HCT116 (cell line): ENCODE measurements around the gene TMEM238. TPM values are rescaled to one million over a fixed set of nuclear protein-coding genes. Genes with fewer than 3 reads are reported as not detected.

ENCODE experiments used
- ATAC-seq: fragments of 200-7000 bp; cut with Tn5 transposase; 2 replicates; pipeline ENCODE4 v1.9.1; 2020; ENCODE audit warnings: mild to moderate bottlenecking, moderate library complexity
- BruUV-seq: library from RNA; stranded (reverse); fragments of 400-500 nt; replicated peaks from 2 replicates; lab custom pipeline; 2021; lab: Mats Ljungman, UMichigan
- CTCF ChIA-PET: fragments of 300-600 bp; sonication (Branson Sonifier 250); formaldehyde crosslinking; loops from one replicate; lab custom pipeline; 2021; ENCODE audit warnings: antibody characterized with exemption; lab: Charles Lee
- POLR2A ChIA-PET: fragments of 300-600, 350-600 bp; sonication (Branson Sonifier 250); formaldehyde crosslinking; loops from one replicate; lab custom pipeline; 2021; ENCODE audit warnings: antibody characterized with exemption; lab: Charles Lee
- RAD21 ChIA-PET, 2 experiments: fragments of 300-600 bp; sonication (Branson Sonifier 250); formaldehyde crosslinking; loops; one replicate each; lab custom pipeline; 2023; ENCODE audit warnings: low total read pairs in 2 of 2; ENCODE audit not compliant: uncharacterized antibody in 2 of 2, unreplicated experiment in 2 of 2, low non-redundant PET in 1 of 2; lab: Charles Lee
- DNase-seq: peaks from one replicate; pipeline ENCODE4 v3.0.0-alpha.2; 2010; ENCODE audit warnings: low read depth, low spot score
- H2AFZ ChIP-seq: fragments of 200-600 bp; shearing (Covaris generic), sonication (generic); 2 replicates; pipeline ENCODE4 v1.6.1; 2017; ENCODE audit warnings: low read depth, mixed run types, mixed read lengths, antibody characterized with exemption, low read length; ENCODE audit not compliant: poor library complexity, severe bottlenecking
- H3K27ac ChIP-seq: 2 replicates; pipeline ENCODE4 v1.5.1; 2012; ENCODE audit warnings: low read depth, low read length
- H3K27me3 ChIP-seq: fragments of 200-600 bp; sonication (generic); 2 replicates; pipeline ENCODE4 v1.6.1; 2016; ENCODE audit warnings: mixed run types, low read length, mixed read lengths; ENCODE audit not compliant: insufficient read depth
- H3K36me3 ChIP-seq, 2 experiments: fragments of 200-500 bp in 1 of 2; fragments of 200-600 bp in 1 of 2; sonication (Bioruptor generic) in 1 of 2; sonication (generic) in 1 of 2; 2 replicates each; pipeline versions ENCODE4 v1.5.1 to v1.6.1; 2014 to 2016; ENCODE audit warnings: low read length in 2 of 2, inconsistent platforms in 1 of 2, mixed read lengths in 1 of 2, mixed run types in 1 of 2; ENCODE audit not compliant: insufficient read depth in 2 of 2, control insufficient read depth in 1 of 2
- H3K4me1 ChIP-seq, 2 experiments: fragments of 200-600 bp in 1 of 2; sonication (generic) in 1 of 2; 2 replicates each; pipeline versions ENCODE4 v1.5.1 to v1.6.1; 2012 to 2017; ENCODE audit warnings: low read length in 2 of 2, inconsistent platforms in 1 of 2, mild to moderate bottlenecking in 1 of 2, mixed read lengths in 1 of 2, mixed run types in 1 of 2, moderate library complexity in 1 of 2; ENCODE audit not compliant: insufficient read depth in 2 of 2, control insufficient read depth in 1 of 2
- H3K4me2 ChIP-seq: fragments of 200-600 bp; sonication (generic); 2 replicates; pipeline ENCODE4 v1.6.1; 2017; ENCODE audit warnings: mixed run types, low read length, mixed read lengths
- H3K4me3 ChIP-seq, 2 experiments: fragments of 200-600 bp in 1 of 2; sonication (generic) in 1 of 2; replicated peaks in 1 of 2; 2 replicates each; pipeline ENCODE4 v1.5.1; 2011 to 2016; ENCODE audit warnings: low read length in 2 of 2, control low read depth in 1 of 2, low read depth in 1 of 2, mild to moderate bottlenecking in 1 of 2, mixed read lengths in 1 of 2, mixed run types in 1 of 2
- H3K79me2 ChIP-seq: fragments of 200-600 bp; sonication (generic); 2 replicates; pipeline ENCODE4 v1.6.1; 2017; ENCODE audit warnings: mild to moderate bottlenecking, mixed run types, low read length, moderate library complexity, mixed read lengths; ENCODE audit not compliant: insufficient read depth
- H3K9ac ChIP-seq: fragments of 200-600 bp; sonication (generic); 2 replicates; pipeline ENCODE4 v1.6.1; 2016; ENCODE audit warnings: low read length, mixed read lengths
- H3K9me2 ChIP-seq: fragments of 200-600 bp; sonication (generic), shearing (Covaris generic); 2 replicates; pipeline ENCODE4 v1.6.1; 2017; ENCODE audit warnings: mixed run types, mild to moderate bottlenecking, moderate library complexity; ENCODE audit not compliant: insufficient read depth
- H3K9me3 ChIP-seq, 2 experiments: fragments of 200-500 bp in 1 of 2; fragments of 200-600 bp in 1 of 2; sonication (Bioruptor generic) in 1 of 2; sonication (generic) in 1 of 2; 2 replicates each; pipeline ENCODE4 v1.6.1; 2014 to 2017; ENCODE audit warnings: low read length in 2 of 2, mixed read lengths in 2 of 2, inconsistent platforms in 1 of 2, low read depth in 1 of 2, mild to moderate bottlenecking in 1 of 2, mixed run types in 1 of 2, moderate library complexity in 1 of 2; ENCODE audit not compliant: control insufficient read depth in 1 of 2, insufficient read depth in 1 of 2
- H4K20me1 ChIP-seq: fragments of 200-600 bp; sonication (generic), shearing (Covaris generic); 2 replicates; pipeline ENCODE4 v1.6.1; 2017; ENCODE audit warnings: mixed run types, mild to moderate bottlenecking, moderate library complexity; ENCODE audit not compliant: insufficient read depth
- ATF3 ChIP-seq: IDR thresholded peaks from 2 replicates; pipeline ENCODE4 v1.6.1; 2012
- CBX3 ChIP-seq: IDR thresholded peaks from 2 replicates; pipeline ENCODE4 v1.6.1; 2012; ENCODE audit warnings: low read depth
- CEBPB ChIP-seq: IDR thresholded peaks from 2 replicates; pipeline ENCODE4 v1.6.1; 2012; ENCODE audit warnings: low read depth
- CTCF ChIP-seq, 3 experiments: fragments of 200-600 bp in 1 of 3; sonication (generic) in 1 of 3; IDR thresholded peaks in 2 of 3; conservative IDR thresholded peaks in 1 of 3; 2 replicates each; pipeline ENCODE4 v1.5.1; 2012 to 2017; ENCODE audit warnings: low read depth in 2 of 3, low read length in 2 of 3, antibody characterized with exemption in 1 of 3, borderline replicate concordance in 1 of 3, control low read depth in 1 of 3, mild to moderate bottlenecking in 1 of 3, mixed read lengths in 1 of 3, mixed run types in 1 of 3, moderate library complexity in 1 of 3; ENCODE audit not compliant: insufficient read depth in 1 of 3
- EGR1 ChIP-seq: IDR thresholded peaks from 2 replicates; pipeline ENCODE4 v1.6.1; 2012; ENCODE audit warnings: low read depth
- EZH2phosphoT487 ChIP-seq: fragments of 200-600 bp; IDR thresholded peaks from 2 replicates; pipeline ENCODE4 v1.6.1; 2018; ENCODE audit warnings: antibody characterized with exemption, borderline replicate concordance
- FOSL1 ChIP-seq: IDR thresholded peaks from 2 replicates; pipeline ENCODE4 v1.6.1; 2012; ENCODE audit warnings: low read depth
- JUND ChIP-seq: IDR thresholded peaks from 2 replicates; pipeline ENCODE4 v1.6.1; 2012
- POLR2A ChIP-seq: IDR thresholded peaks from 2 replicates; pipeline ENCODE4 v1.7.0; 2011; ENCODE audit warnings: borderline replicate concordance; ENCODE audit not compliant: insufficient read depth, insufficient read length; ENCODE audit errors: extremely low read depth
- POLR2AphosphoS5 ChIP-seq: IDR thresholded peaks from 2 replicates; pipeline ENCODE4 v1.6.1; 2011; ENCODE audit warnings: mild to moderate bottlenecking, low read depth, low read length, moderate library complexity
- RAD21 ChIP-seq: IDR thresholded peaks from 2 replicates; pipeline ENCODE4 v1.6.1; 2012; ENCODE audit warnings: low read depth, mild to moderate bottlenecking
- SIN3A ChIP-seq: IDR thresholded peaks from 2 replicates; pipeline ENCODE4 v1.6.1; 2012; ENCODE audit warnings: low read depth
- SP1 ChIP-seq: IDR thresholded peaks from 2 replicates; pipeline ENCODE4 v1.6.1; 2012; ENCODE audit warnings: low read depth
- TCF7L2 ChIP-seq: IDR thresholded peaks from 2 replicates; pipeline ENCODE4 v1.7.0; 2011; ENCODE audit warnings: borderline replicate concordance, inconsistent platforms; ENCODE audit not compliant: insufficient read depth, insufficient read length; ENCODE audit errors: extremely low read depth
- YY1 ChIP-seq: IDR thresholded peaks from 2 replicates; pipeline ENCODE4 v1.6.1; 2011; ENCODE audit warnings: low read length, low read depth, moderate library complexity, mild to moderate bottlenecking; ENCODE audit not compliant: insufficient replicate concordance; ENCODE audit errors: extremely low read depth
- ZBTB33 ChIP-seq: IDR thresholded peaks from 2 replicates; pipeline ENCODE4 v1.6.1; 2011; ENCODE audit warnings: mild to moderate bottlenecking, low read length, moderate library complexity; ENCODE audit not compliant: insufficient replicate concordance; ENCODE audit errors: extremely low read depth
- ZFX ChIP-seq: fragments of 450-650 bp; IDR thresholded peaks from 2 replicates; pipeline ENCODE4 v1.6.1; 2017
- ZNF274 ChIP-seq: fragments of 200-500 bp; sonication (Bioruptor generic); IDR thresholded peaks from 2 replicates; pipeline ENCODE4 v1.6.1; 2014; ENCODE audit warnings: mild to moderate bottlenecking, low read depth, low read length, inconsistent platforms
- intact Hi-C: fragments of 100-400 bp; cut with micrococcal nuclease; formaldehyde crosslinking; loops from 2 replicates; pipeline ENCODE4 v1.10.0; 2022
- total RNA-seq: library from RNA; stranded (reverse); gene quantifications from one replicate; pipeline ENCODE4 v1.2.1, GENCODE V29; 2021; ENCODE audit not compliant: unreplicated experiment

TMEM238 gene
- total RNA-seq, 1 experiment from 2014 or later, result 21.0 TPM

GRCh38 chr19:55333870-55334269 is 50.2 kb downstream of the TMEM238 start:
- no peak for ATAC-seq
- intact Hi-C loops, result no loop called here
- H4K20me1 ChIP-seq, result no peaks in the 10 kb centered on the region
- peaks cover 7 to 28% of the 10 kb centered on the region in 2 experiments for H3K4me1 ChIP-seq
- H3K27me3 ChIP-seq, result no peaks in the 10 kb centered on the region
- no peak for TF ChIP-seq ZNF274
- TF ChIP-seq TCF7L2, result no peak
- no peak for TF ChIP-seq ZFX
- no peak for TF ChIP-seq RAD21
- TF ChIP-seq FOSL1, result no peak
- TF ChIP-seq CTCF (IDR thresholded peaks at IDR 0.05 in 2 of 3, conservative IDR thresholded peaks at IDR 0.05 in 1 of 3; ENCODE audit: borderline replicate concordance in 1 of 3, insufficient read depth in 1 of 3, low read depth in 2 of 3, low read length in 2 of 3), result no peak
- TF ChIP-seq EGR1, result no peak
- no peak for TF ChIP-seq JUND
- no peak for TF ChIP-seq CBX3
- no peak for TF ChIP-seq POLR2AphosphoS5
- TF ChIP-seq YY1, result no peak
- no peak for TF ChIP-seq CEBPB
- TF ChIP-seq ZBTB33, result no peak
- no peak for TF ChIP-seq POLR2A
- TF ChIP-seq SIN3A, result no peak
- no peak for TF ChIP-seq EZH2phosphoT487
- TF ChIP-seq SP1, result no peak
- TF ChIP-seq ATF3, result no peak
- no peak overlapping the region for H2AFZ ChIP-seq
- no TSS peak for BruUV-seq
- ChIA-PET RAD21 (no interaction called here), POLR2A (no interaction called here), CTCF (no interaction called here)
- no peaks in the 10 kb centered on the region for H3K36me3 ChIP-seq
- no peak overlapping the region for H3K4me2 ChIP-seq
- no peak overlapping the region for H3K9ac ChIP-seq
- no peak overlapping the region for H3K4me3 ChIP-seq
- no peak overlapping the region for H3K27ac ChIP-seq
- H3K9me3 ChIP-seq, result no peaks in the 10 kb centered on the region
- H3K79me2 ChIP-seq, result no peaks in the 10 kb centered on the region
- H3K9me2 ChIP-seq, result no peaks in the 10 kb centered on the region
- no peak for DNase-seq
